HepG2 (cell line): Measurements from ENCODE around the gene SLC7A10. TPM values are rescaled to one million over a fixed set of nuclear protein-coding genes. Genes with fewer than 3 reads are reported as not detected.

Experiments
- CHD2 ChIP-seq: IDR thresholded peaks from 2 replicates; pipeline ENCODE4 v1.6.1; 2011; ENCODE audit warnings: low read depth, low read length, improper control_type of control experiment
- HMGA1 ChIP-seq: sonication (generic); formaldehyde crosslinking; conservative IDR thresholded peaks from 2 replicates; pipeline ENCODE4 v1.4.0; 2020; ENCODE audit warnings: missing genetic modification reagents
- HNF4G ChIP-seq, 2 experiments: sonication (generic) in 1 of 2; formaldehyde crosslinking in 1 of 2; IDR thresholded peaks; 2 replicates each; pipeline versions ENCODE4 v1.4.0 to v1.6.1; 2011 to 2020; ENCODE audit warnings: borderline replicate concordance in 2 of 2, low read depth in 2 of 2, mild to moderate bottlenecking in 2 of 2, low read length in 1 of 2, missing genetic modification reagents in 1 of 2, moderate library complexity in 1 of 2
- MBD4 ChIP-seq: IDR thresholded peaks from 2 replicates; pipeline ENCODE4 v1.6.1; 2012; ENCODE audit warnings: low read length, inconsistent platforms, borderline replicate concordance
- PHB2 ChIP-seq: fragments of 450-650 bp; IDR thresholded peaks from 2 replicates; pipeline ENCODE4 v1.6.1; 2018; ENCODE audit not compliant: partially characterized antibody
- SRF ChIP-seq: IDR thresholded peaks from 2 replicates; pipeline ENCODE4 v1.6.1; 2011; ENCODE audit warnings: mild to moderate bottlenecking, low read depth, low read length, moderate library complexity
- ZFP37 ChIP-seq: sonication (generic); formaldehyde crosslinking; IDR thresholded peaks from 2 replicates; pipeline ENCODE4 v1.4.0; 2020; ENCODE audit warnings: missing genetic modification reagents, borderline replicate concordance
- ZNF660 ChIP-seq: sonication (generic); formaldehyde crosslinking; IDR thresholded peaks from 2 replicates; pipeline ENCODE4 v1.5.1; 2020; ENCODE audit warnings: mild to moderate bottlenecking, low read depth, missing genetic modification reagents, borderline replicate concordance
- polyA plus RNA-seq, 8 experiments: library from polyadenylated mRNA; depleted of rRNA in 3 of 8; stranded (reverse) in 7 of 8; unstranded in 1 of 8; fragments of >200 nt; fragmentation: Illumina TruSeq in 4 of 8; extraction: Trizol in 4 of 8; gene quantifications; 2 replicates each; pipeline versions ENCODE4 v1.2.1 to v1.2.3, GENCODE V29; 2011 to 2016; ENCODE audit warnings: low read depth in 4 of 8, missing spikeins in 1 of 8, mixed read lengths in 1 of 8; ENCODE audit not compliant: insufficient read depth in 1 of 8
- total RNA-seq, 5 experiments: library from RNA; depleted of rRNA; stranded (reverse); fragments of >200 nt; fragmentation: Illumina TruSeq; extraction: Trizol; gene quantifications; 2 replicates each; pipeline ENCODE4 v1.2.3, GENCODE V29; 2016; ENCODE audit warnings: low read depth in 1 of 5
- TF ChIP-seq, protein P1 (sequence below): sonication (generic); formaldehyde crosslinking; IDR thresholded peaks from 2 replicates; pipeline ENCODE4 v1.5.1; 2020; ENCODE audit warnings: mild to moderate bottlenecking, missing genetic modification reagents, moderate library complexity
- TF ChIP-seq, protein P2 (sequence below): sonication (generic); formaldehyde crosslinking; IDR thresholded peaks from 2 replicates; pipeline ENCODE4 v1.5.0; 2020; ENCODE audit warnings: mild to moderate bottlenecking, missing genetic modification reagents, moderate library complexity
- TF ChIP-seq, protein P3 (sequence below): sonication (generic); formaldehyde crosslinking; IDR thresholded peaks from 2 replicates; pipeline ENCODE4 v1.4.0; 2020; ENCODE audit warnings: mild to moderate bottlenecking, missing genetic modification reagents, borderline replicate concordance
- TF ChIP-seq, protein P4 (sequence below): sonication (generic); formaldehyde crosslinking; IDR thresholded peaks from 2 replicates; pipeline ENCODE4 v1.4.0; 2020; ENCODE audit warnings: missing genetic modification reagents, borderline replicate concordance
- TF ChIP-seq, protein P5 (sequence below): sonication (generic); formaldehyde crosslinking; IDR thresholded peaks from 2 replicates; pipeline ENCODE4 v1.4.0; 2020; ENCODE audit warnings: missing genetic modification reagents, borderline replicate concordance
- TF ChIP-seq, protein P6 (sequence below): sonication (generic); formaldehyde crosslinking; IDR thresholded peaks from 2 replicates; pipeline ENCODE4 v1.4.0; 2020; ENCODE audit warnings: missing genetic modification reagents

SLC7A10 gene
- total and polyA plus RNA-seq, 2 of the 13 experiments (the other 11 are each of a cell fraction or from before 2014, with no cell fraction given): 1.1 to 2.2 TPM

DNA sequence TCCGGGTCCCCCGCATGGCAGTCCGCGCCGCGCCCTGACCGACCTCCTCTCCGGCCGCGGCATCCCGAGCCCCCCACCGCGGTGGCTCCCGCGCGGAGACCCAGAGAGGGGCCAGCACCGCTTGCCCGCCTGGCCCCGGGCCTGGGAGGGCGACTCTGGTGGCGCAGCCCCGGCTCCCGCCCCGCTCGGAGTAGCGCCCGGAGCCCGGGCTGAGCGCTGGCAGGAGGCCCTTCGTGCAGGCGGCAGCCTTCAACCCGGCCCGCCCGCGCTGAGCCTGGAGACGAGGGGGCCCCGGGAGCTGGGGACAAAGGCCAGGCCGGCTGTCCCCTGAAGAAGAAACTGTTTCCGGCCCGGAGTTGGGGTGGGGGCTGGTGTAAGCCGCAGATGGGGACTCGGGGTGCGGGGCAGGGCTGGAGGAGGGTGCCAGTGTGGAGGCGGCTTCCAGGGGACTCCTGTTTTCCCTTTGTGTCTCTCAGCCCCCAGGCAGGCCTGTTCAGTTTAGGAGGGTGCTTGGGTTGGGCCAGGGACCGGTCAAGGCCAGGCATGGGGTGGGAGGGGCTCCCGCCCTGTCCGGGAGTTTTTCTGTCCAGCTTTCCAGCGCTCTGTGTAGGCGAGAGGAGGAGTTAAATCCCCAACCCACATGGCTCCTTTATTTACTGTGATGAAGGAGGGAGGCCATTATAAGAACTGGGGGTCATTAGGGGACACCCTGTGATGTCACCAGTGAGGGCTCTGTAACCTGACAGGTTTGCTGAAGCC, 30.6 kb downstream of the SLC7A10 start (continued):
- TF ChIP-seq, protein P1, sequence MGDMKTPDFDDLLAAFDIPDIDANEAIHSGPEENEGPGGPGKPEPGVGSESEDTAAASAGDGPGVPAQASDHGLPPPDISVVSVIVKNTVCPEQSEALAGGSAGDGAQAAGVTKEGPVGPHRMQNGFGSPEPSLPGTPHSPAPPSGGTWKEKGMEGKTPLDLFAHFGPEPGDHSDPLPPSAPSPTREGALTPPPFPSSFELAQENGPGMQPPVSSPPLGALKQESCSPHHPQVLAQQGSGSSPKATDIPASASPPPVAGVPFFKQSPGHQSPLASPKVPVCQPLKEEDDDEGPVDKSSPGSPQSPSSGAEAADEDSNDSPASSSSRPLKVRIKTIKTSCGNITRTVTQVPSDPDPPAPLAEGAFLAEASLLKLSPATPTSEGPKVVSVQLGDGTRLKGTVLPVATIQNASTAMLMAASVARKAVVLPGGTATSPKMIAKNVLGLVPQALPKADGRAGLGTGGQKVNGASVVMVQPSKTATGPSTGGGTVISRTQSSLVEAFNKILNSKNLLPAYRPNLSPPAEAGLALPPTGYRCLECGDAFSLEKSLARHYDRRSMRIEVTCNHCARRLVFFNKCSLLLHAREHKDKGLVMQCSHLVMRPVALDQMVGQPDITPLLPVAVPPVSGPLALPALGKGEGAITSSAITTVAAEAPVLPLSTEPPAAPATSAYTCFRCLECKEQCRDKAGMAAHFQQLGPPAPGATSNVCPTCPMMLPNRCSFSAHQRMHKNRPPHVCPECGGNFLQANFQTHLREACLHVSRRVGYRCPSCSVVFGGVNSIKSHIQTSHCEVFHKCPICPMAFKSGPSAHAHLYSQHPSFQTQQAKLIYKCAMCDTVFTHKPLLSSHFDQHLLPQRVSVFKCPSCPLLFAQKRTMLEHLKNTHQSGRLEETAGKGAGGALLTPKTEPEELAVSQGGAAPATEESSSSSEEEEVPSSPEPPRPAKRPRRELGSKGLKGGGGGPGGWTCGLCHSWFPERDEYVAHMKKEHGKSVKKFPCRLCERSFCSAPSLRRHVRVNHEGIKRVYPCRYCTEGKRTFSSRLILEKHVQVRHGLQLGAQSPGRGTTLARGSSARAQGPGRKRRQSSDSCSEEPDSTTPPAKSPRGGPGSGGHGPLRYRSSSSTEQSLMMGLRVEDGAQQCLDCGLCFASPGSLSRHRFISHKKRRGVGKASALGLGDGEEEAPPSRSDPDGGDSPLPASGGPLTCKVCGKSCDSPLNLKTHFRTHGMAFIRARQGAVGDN (CRISPR knock-in tag): peak; percentile 76
- TF ChIP-seq, protein P2, sequence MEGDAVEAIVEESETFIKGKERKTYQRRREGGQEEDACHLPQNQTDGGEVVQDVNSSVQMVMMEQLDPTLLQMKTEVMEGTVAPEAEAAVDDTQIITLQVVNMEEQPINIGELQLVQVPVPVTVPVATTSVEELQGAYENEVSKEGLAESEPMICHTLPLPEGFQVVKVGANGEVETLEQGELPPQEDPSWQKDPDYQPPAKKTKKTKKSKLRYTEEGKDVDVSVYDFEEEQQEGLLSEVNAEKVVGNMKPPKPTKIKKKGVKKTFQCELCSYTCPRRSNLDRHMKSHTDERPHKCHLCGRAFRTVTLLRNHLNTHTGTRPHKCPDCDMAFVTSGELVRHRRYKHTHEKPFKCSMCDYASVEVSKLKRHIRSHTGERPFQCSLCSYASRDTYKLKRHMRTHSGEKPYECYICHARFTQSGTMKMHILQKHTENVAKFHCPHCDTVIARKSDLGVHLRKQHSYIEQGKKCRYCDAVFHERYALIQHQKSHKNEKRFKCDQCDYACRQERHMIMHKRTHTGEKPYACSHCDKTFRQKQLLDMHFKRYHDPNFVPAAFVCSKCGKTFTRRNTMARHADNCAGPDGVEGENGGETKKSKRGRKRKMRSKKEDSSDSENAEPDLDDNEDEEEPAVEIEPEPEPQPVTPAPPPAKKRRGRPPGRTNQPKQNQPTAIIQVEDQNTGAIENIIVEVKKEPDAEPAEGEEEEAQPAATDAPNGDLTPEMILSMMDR: no peak; the same call in 1 of the 2 replicates
- TF ChIP-seq ZNF660 (CRISPR knock-in tag): no peak
- TF ChIP-seq, protein P3, sequence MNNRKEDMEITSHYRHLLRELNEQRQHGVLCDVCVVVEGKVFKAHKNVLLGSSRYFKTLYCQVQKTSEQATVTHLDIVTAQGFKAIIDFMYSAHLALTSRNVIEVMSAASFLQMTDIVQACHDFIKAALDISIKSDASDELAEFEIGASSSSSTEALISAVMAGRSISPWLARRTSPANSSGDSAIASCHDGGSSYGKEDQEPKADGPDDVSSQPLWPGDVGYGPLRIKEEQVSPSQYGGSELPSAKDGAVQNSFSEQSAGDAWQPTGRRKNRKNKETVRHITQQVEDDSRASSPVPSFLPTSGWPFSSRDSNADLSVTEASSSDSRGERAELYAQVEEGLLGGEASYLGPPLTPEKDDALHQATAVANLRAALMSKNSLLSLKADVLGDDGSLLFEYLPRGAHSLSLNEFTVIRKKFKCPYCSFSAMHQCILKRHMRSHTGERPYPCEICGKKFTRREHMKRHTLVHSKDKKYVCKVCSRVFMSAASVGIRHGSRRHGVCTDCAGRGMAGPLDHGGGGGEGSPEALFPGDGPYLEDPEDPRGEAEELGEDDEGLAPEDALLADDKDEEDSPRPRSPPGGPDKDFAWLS (CRISPR knock-in tag): no peak
- TF ChIP-seq HMGA1 (CRISPR knock-in tag): no peak
- TF ChIP-seq MBD4: no peak
- TF ChIP-seq, protein P4, sequence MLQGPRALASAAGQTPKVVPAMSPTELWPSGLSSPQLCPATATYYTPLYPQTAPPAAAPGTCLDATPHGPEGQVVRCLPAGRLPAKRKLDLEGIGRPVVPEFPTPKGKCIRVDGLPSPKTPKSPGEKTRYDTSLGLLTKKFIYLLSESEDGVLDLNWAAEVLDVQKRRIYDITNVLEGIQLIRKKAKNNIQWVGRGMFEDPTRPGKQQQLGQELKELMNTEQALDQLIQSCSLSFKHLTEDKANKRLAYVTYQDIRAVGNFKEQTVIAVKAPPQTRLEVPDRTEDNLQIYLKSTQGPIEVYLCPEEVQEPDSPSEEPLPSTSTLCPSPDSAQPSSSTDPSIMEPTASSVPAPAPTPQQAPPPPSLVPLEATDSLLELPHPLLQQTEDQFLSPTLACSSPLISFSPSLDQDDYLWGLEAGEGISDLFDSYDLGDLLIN (CRISPR knock-in tag): no peak
- TF ChIP-seq CHD2: no peak
- TF ChIP-seq SRF: no peak
- TF ChIP-seq PHB2: no peak
- TF ChIP-seq HNF4G (IDR thresholded peaks at IDR 0.05; ENCODE audit: borderline replicate concordance, low read depth, low read length): peak; percentile 61
- no peak; the same call in 1 of the 2 replicates for TF ChIP-seq HNF4G (CRISPR knock-in tag; IDR thresholded peaks at IDR 0.05; ENCODE audit: borderline replicate concordance, low read depth)
- TF ChIP-seq, protein P5, sequence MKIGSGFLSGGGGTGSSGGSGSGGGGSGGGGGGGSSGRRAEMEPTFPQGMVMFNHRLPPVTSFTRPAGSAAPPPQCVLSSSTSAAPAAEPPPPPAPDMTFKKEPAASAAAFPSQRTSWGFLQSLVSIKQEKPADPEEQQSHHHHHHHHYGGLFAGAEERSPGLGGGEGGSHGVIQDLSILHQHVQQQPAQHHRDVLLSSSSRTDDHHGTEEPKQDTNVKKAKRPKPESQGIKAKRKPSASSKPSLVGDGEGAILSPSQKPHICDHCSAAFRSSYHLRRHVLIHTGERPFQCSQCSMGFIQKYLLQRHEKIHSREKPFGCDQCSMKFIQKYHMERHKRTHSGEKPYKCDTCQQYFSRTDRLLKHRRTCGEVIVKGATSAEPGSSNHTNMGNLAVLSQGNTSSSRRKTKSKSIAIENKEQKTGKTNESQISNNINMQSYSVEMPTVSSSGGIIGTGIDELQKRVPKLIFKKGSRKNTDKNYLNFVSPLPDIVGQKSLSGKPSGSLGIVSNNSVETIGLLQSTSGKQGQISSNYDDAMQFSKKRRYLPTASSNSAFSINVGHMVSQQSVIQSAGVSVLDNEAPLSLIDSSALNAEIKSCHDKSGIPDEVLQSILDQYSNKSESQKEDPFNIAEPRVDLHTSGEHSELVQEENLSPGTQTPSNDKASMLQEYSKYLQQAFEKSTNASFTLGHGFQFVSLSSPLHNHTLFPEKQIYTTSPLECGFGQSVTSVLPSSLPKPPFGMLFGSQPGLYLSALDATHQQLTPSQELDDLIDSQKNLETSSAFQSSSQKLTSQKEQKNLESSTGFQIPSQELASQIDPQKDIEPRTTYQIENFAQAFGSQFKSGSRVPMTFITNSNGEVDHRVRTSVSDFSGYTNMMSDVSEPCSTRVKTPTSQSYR: no peak
- TF ChIP-seq, protein P6, sequence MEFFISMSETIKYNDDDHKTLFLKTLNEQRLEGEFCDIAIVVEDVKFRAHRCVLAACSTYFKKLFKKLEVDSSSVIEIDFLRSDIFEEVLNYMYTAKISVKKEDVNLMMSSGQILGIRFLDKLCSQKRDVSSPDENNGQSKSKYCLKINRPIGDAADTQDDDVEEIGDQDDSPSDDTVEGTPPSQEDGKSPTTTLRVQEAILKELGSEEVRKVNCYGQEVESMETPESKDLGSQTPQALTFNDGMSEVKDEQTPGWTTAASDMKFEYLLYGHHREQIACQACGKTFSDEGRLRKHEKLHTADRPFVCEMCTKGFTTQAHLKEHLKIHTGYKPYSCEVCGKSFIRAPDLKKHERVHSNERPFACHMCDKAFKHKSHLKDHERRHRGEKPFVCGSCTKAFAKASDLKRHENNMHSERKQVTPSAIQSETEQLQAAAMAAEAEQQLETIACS (CRISPR knock-in tag): peak; percentile 20; the same call in 1 of the 2 replicates
- no peak for TF ChIP-seq ZFP37 (CRISPR knock-in tag)
